Esophagus squamous epithelium (tissue), 5 donors: Measurements from ENCODE around the gene SEMA6A. TPM values are rescaled to one million over a fixed set of nuclear protein-coding genes. Genes with fewer than 3 reads are reported as not detected.

Experiments used
- DNase-seq: peaks from one replicate; lab custom pipeline; 2025; lab: John Stamatoyannopoulos, UW
- H3K27ac ChIP-seq, 4 donors: fragments of 200-600 bp; sonication (generic); one replicate each; pipeline ENCODE4 v1.5.1; 2016 to 2019; ENCODE audit warnings: mild to moderate bottlenecking in 1 of 4
- H3K27me3 ChIP-seq, 4 donors: fragments of 200-600 bp; sonication (generic); 1 replicate in 3 of 4; 2 replicates in 1 of 4; pipeline versions ENCODE4 v1.5.1 to v1.6.0; 2017 to 2021; ENCODE audit warnings: antibody characterized with exemption in 1 of 4
- H3K36me3 ChIP-seq, 3 donors: fragments of 200-600 bp; sonication (generic); one replicate each; pipeline ENCODE4 v1.5.1; 2016 to 2019
- H3K4me1 ChIP-seq, 3 donors: fragments of 200-600 bp; sonication (generic); one replicate each; pipeline ENCODE4 v1.5.1; 2017 to 2019
- H3K4me3 ChIP-seq, 4 donors: fragments of 200-600 bp; sonication (generic); 1 replicate in 3 of 4; 2 replicates in 1 of 4; pipeline ENCODE4 v1.5.1; 2016 to 2019; ENCODE audit warnings: mild to moderate bottlenecking in 2 of 4, moderate library complexity in 1 of 4
- H3K9me3 ChIP-seq, 3 donors: fragments of 200-600 bp; sonication (generic); one replicate each; pipeline ENCODE4 v1.5.1; 2016 to 2019
- POLR2A ChIP-seq, 4 donors: fragments of 450-650 bp; IDR thresholded peaks; one replicate each; pipeline ENCODE4 v1.6.1; 2017; ENCODE audit warnings: antibody characterized with exemption in 4 of 4, mild to moderate bottlenecking in 4 of 4, moderate library complexity in 3 of 4
- WGBS, 2 donors: methylation state at CpG; one replicate each; pipeline ENCODE4 v1.1.5; 2018; 5-methylcytosine and 5-hydroxymethylcytosine counted together
- intact Hi-C: fragments of 100-400 bp; cut with DNase I; formaldehyde crosslinking; loops from one replicate; pipeline ENCODE4 v1.15.0; 2022
- total RNA-seq, 4 donors: library from RNA; depleted of rRNA; stranded (reverse); fragments of >200 nt; gene quantifications; one replicate each; pipeline ENCODE4 v1.1.0, GENCODE V29; 2016
- TF ChIP-seq, protein P1 (sequence below), 6 experiments: fragments of 450-650 bp in 4 of 6; fragments of 200-600 bp in 2 of 6; sonication (generic) in 2 of 6; IDR thresholded peaks; one replicate each; pipeline ENCODE4 v1.5.1; 2016 to 2019; ENCODE audit warnings: antibody characterized with exemption in 6 of 6, mild to moderate bottlenecking in 4 of 6, moderate library complexity in 4 of 6
- donor health status: DM: yes; HTN: yes; CAD: no.

Gene SEMA6A
- total RNA-seq, 4 donors from 2014 or later = 3.0 to 28.6 (median 4.3) TPM

DNA sequence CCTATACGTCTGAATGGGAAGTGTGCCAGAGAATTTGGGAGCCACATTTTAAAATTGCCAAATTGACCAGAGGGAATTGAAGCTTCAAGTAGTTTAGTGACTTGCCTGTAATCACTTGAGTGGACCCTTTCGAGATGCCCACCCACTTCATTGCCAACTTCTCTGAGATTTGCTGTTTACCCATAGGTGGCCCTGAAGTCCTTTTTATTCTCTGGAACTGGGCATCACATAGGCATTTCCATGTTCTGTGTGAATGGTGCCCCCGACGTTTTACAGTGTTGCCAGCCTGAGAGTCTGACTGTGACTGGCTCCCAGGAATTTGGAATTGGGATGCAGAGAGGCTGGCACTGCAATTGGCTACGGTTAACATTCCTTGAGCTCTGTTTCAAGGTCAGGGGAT is 158.6 kb downstream of the SEMA6A start:
- H3K9me3 ChIP-seq = no peaks in the 10 kb centered on the region
- DNase-seq = no peak
- H3K4me3 ChIP-seq = no peak overlapping the region
- 88 to 94% methylated on average over 5 of the region's 5 CpGs for WGBS, 2 donors
- no peaks in the 10 kb centered on the region for H3K36me3 ChIP-seq
- no peak overlapping the region for H3K27ac ChIP-seq
- intact Hi-C loops = no loop called here
- H3K27me3 ChIP-seq = no peaks in the 10 kb centered on the region
- TF ChIP-seq POLR2A (IDR thresholded peaks at IDR 0.05) = no peak
- TF ChIP-seq, protein P1, sequence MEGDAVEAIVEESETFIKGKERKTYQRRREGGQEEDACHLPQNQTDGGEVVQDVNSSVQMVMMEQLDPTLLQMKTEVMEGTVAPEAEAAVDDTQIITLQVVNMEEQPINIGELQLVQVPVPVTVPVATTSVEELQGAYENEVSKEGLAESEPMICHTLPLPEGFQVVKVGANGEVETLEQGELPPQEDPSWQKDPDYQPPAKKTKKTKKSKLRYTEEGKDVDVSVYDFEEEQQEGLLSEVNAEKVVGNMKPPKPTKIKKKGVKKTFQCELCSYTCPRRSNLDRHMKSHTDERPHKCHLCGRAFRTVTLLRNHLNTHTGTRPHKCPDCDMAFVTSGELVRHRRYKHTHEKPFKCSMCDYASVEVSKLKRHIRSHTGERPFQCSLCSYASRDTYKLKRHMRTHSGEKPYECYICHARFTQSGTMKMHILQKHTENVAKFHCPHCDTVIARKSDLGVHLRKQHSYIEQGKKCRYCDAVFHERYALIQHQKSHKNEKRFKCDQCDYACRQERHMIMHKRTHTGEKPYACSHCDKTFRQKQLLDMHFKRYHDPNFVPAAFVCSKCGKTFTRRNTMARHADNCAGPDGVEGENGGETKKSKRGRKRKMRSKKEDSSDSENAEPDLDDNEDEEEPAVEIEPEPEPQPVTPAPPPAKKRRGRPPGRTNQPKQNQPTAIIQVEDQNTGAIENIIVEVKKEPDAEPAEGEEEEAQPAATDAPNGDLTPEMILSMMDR (IDR thresholded peaks at IDR 0.05) = no peak
- H3K4me1 ChIP-seq = no peaks in the 10 kb centered on the region

DNA sequence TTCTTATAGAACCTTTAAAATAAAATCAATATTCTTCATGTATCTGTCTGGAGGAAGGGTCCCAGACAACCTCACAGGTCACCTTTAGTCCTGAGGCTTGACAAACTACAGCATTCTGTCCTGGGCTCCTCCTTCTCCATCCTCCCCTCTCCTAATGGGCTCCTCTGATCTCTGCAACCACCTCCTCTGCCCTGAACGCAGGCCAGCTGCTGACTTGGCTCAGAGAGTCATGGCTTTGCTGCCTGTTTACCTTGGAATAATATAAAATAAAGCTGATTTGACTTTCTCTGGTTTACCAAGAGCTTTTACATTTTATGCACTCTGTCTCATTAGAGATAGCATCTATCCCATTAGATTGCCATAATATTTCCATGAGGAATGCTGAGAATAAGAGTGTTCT is 159.4 kb downstream of the SEMA6A start:
- Histone ChIP-seq H3K36me3 (no peaks in the 10 kb centered on the region), H3K27ac (no peak overlapping the region), H3K4me1 (no peaks in the 10 kb centered on the region), H3K4me3 (no peak overlapping the region), H3K27me3 (no peaks in the 10 kb centered on the region), H3K9me3 (no peaks in the 10 kb centered on the region)
- 25 to 44% methylated on average over 1 of the region's 1 CpG for WGBS, 2 donors
- intact Hi-C loops = no loop called here
- TF ChIP-seq, protein P1 (IDR thresholded peaks at IDR 0.05) = no peak
- no peak for TF ChIP-seq POLR2A (IDR thresholded peaks at IDR 0.05)
- no peak for DNase-seq

DNA sequence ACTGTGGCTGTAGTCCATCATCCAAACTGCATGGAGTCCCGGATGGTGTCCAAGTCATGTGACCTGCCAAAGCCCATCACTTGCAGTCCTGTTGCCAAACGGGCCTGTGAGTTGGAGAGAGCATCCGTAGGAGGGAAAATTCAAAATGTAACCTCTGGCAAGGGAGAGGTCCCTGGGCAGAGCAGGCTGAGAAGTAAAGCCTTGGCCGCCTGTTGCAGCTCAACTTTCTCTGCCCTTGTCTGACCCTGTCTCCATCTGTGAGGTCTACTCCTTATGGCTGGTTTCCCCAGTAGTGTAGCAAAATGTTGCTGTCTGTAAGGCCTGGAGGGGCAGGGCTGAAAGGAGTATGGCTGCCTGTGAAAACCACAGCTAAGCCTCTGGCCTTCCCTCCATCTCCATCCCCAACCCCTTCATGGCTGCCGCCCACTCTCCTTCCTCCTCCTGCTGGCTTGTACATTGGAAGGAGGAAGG is 163.5 kb downstream of the SEMA6A start:
- Histone ChIP-seq H3K4me3 (no peak overlapping the region), H3K27me3 (no peaks in the 10 kb centered on the region), H3K27ac (no peak overlapping the region), H3K4me1 (no peaks in the 10 kb centered on the region), H3K9me3 (no peaks in the 10 kb centered on the region), H3K36me3 (no peaks in the 10 kb centered on the region)
- TF ChIP-seq, protein P1 (IDR thresholded peaks at IDR 0.05) = no peak
- no peak for TF ChIP-seq POLR2A (IDR thresholded peaks at IDR 0.05)
- intact Hi-C loops = no loop called here
- 67 to 69% methylated on average over 5 of the region's 5 CpGs for WGBS, 2 donors
- no peak for DNase-seq

DNA sequence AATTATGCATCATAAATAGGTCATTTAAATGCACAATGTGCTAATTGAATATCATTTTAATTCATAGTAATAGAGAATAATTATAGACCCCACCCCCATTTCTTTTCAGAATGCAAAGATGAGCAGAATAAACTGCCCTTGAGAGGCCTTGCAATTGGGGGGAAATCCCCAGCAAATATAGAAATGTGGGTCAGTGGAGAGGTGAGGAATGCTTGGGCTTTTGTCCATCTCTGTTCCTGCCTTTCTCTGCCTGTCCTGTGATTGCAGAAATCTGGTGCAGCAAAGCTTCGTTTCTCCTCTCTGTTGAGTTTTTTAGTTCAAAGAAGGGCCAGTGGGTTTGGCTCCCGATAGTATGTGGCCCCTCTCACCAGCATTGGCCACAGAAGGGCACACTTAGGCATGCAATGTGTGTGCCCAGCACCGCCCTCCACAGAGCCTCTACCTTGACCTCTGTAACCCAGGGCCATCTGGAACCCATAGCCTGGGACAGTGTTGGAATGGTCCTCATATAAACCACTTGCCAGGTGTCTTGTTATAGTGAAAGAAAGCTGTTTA is 164.2 kb downstream of the SEMA6A start:
- Histone ChIP-seq H3K4me1 (no peaks in the 10 kb centered on the region), H3K9me3 (no peaks in the 10 kb centered on the region), H3K36me3 (no peaks in the 10 kb centered on the region), H3K27me3 (no peaks in the 10 kb centered on the region), H3K4me3 (no peak overlapping the region), H3K27ac (no peak overlapping the region)
- WGBS, 2 donors = 85 to 88% methylated on average over 3 of the region's 3 CpGs
- DNase-seq = no peak
- intact Hi-C loops = no loop called here
- no peak for TF ChIP-seq POLR2A (IDR thresholded peaks at IDR 0.05)
- TF ChIP-seq, protein P1 (IDR thresholded peaks at IDR 0.05) = no peak

DNA sequence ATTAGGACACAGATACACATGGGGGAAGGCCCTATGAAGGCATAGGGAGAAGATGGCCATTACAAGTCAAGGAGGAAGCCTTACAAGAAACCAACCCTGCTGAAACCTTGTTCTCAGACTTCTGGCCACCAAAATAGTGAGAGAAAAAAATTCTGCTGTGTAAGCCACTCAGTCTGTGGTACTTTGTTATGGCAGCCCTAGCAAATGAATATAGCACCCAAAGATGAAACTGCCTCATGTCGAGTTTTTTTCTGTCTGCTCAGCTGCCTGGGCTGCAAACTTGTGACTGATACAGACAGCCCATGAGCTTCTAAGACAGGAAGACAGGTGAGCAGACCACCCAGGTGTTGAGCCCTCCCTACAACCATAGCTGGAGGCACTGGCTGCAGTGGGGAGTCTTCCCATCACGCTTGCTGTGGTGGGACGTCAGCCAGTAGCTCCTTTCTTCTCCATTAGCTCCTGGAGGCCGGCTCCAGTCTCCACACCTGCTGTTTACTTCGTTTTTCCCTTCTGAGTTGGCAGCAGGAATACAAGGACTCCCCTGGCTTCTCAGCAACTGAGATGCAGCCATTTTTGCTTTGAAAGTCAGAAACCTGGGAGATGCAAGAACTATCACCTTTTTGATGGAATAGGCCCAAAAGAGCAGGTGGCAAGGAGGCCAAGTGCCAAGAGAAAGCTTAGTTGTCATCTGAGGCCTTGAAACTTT is 164.9 kb downstream of the SEMA6A start:
- WGBS, 2 donors = 86 to 89% methylated on average over 1 to 3 of the region's 5 CpGs
- no peak for DNase-seq

More for the DNA sequence above, 164.9 kb downstream of the SEMA6A start:
- intact Hi-C loops = no loop called here
- Histone ChIP-seq H3K4me1 (no peaks in the 10 kb centered on the region), H3K36me3 (no peaks in the 10 kb centered on the region), H3K27me3 (no peaks in the 10 kb centered on the region), H3K27ac (no peak overlapping the region), H3K9me3 (no peaks in the 10 kb centered on the region), H3K4me3 (no peak overlapping the region)
- TF ChIP-seq, protein P1 (IDR thresholded peaks at IDR 0.05) = no peak
- no peak for TF ChIP-seq POLR2A (IDR thresholded peaks at IDR 0.05)
